Tibial nerve (tissue), 4 donors: ENCODE results near the gene CFAP54.

Experiments used
- EP300 ChIP-seq, 2 donors: sonication (generic); formaldehyde crosslinking; IDR thresholded peaks; one replicate each; pipeline ENCODE4 v1.6.1; 2017; ENCODE audit warnings: antibody characterized with exemption in 2 of 2, mild to moderate bottlenecking in 1 of 2
- TF ChIP-seq, protein P1 (sequence below), 5 experiments: fragments of 200-600 bp in 3 of 5; fragments of 450-650 bp in 2 of 5; sonication (generic) in 3 of 5; IDR thresholded peaks; one replicate each; pipeline ENCODE4 v1.5.1; 2016 to 2019; ENCODE audit warnings: antibody characterized with exemption in 5 of 5, mild to moderate bottlenecking in 3 of 5, moderate library complexity in 2 of 5

DNA sequence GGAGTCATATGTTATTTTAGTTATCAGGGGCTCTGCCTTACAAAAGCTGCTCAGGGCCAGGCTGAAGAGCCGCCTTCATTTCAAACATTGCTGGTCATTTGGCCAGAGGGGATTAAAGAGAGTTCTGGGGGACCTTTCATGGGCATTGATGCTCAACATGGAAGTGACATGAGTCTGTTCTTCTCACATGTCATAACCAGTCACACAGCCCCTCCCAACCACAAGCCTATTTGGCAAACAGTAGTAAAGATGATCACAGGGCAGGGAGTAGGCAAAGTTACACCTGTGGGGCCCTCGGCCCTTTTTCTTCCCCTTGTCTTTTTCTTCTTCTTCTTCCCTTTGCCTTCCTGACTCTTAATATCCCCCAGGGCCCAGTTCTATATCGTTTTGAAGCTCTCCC lies 33.3 kb downstream of the CFAP54 start:
- TF ChIP-seq, protein P1, sequence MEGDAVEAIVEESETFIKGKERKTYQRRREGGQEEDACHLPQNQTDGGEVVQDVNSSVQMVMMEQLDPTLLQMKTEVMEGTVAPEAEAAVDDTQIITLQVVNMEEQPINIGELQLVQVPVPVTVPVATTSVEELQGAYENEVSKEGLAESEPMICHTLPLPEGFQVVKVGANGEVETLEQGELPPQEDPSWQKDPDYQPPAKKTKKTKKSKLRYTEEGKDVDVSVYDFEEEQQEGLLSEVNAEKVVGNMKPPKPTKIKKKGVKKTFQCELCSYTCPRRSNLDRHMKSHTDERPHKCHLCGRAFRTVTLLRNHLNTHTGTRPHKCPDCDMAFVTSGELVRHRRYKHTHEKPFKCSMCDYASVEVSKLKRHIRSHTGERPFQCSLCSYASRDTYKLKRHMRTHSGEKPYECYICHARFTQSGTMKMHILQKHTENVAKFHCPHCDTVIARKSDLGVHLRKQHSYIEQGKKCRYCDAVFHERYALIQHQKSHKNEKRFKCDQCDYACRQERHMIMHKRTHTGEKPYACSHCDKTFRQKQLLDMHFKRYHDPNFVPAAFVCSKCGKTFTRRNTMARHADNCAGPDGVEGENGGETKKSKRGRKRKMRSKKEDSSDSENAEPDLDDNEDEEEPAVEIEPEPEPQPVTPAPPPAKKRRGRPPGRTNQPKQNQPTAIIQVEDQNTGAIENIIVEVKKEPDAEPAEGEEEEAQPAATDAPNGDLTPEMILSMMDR (IDR thresholded peaks at IDR 0.05): no peak
- TF ChIP-seq EP300 (IDR thresholded peaks at IDR 0.05): no peak
